ENCODE results near the gene ATOH8.
A peak's percentile ranks its signal among the peaks of the same experiment; 100 is the strongest.

The ATOH8 gene

GRCh38 chr2:85728883-85729824, 24.6 kb upstream of the ATOH8 start:
- TF ChIP-seq CTCF (conservative IDR thresholded peaks at IDR 0.05; ENCODE audit: low read depth, low read length) = peak; percentile 95
- Histone ChIP-seq H3K4me2 (no peak overlapping the region; the same call in 1 of the 2 replicates), H3K4me3 (IDR thresholded peaks at IDR 0.05; ENCODE audit: insufficient read depth, low read depth, low read length) (no peak overlapping the region), H4K20me1 (ENCODE audit: insufficient read depth) (no peaks in the 10 kb centered on the region), H3K27ac (no peak overlapping the region), H3K4me1 (ENCODE audit: low read depth, poor library complexity, severe bottlenecking) (no peaks in the 10 kb centered on the region), H3K79me2 (ENCODE audit: insufficient read depth, low read depth) (no peaks in the 10 kb centered on the region), H3K36me3 (ENCODE audit: insufficient read depth) (no peaks in the 10 kb centered on the region), H3K27me3 (ENCODE audit: insufficient read depth, low read depth) (no peaks in the 10 kb centered on the region), H3K9ac (no peak overlapping the region), H2AFZ (ENCODE audit: low read depth) (peak overlapping the region; percentile 50)

GRCh38 chr2:85729825-85730510, 23.8 kb upstream of the ATOH8 start:
- Histone ChIP-seq H3K27ac (no peak overlapping the region), H3K4me1 (ENCODE audit: low read depth, poor library complexity, severe bottlenecking) (no peaks in the 10 kb centered on the region), H3K36me3 (ENCODE audit: insufficient read depth) (no peaks in the 10 kb centered on the region), H2AFZ (ENCODE audit: low read depth) (no peak overlapping the region), H3K79me2 (ENCODE audit: insufficient read depth, low read depth) (no peaks in the 10 kb centered on the region), H3K9ac (no peak overlapping the region), H3K27me3 (ENCODE audit: insufficient read depth, low read depth) (no peaks in the 10 kb centered on the region), H4K20me1 (ENCODE audit: insufficient read depth) (no peaks in the 10 kb centered on the region), H3K4me3 (IDR thresholded peaks at IDR 0.05; ENCODE audit: insufficient read depth, low read depth, low read length) (no peak overlapping the region), H3K4me2 (no peak overlapping the region)
- no peak for TF ChIP-seq CTCF (conservative IDR thresholded peaks at IDR 0.05; ENCODE audit: low read depth, low read length)

GRCh38 chr2:85730686-85731230, 23.0 kb upstream of the ATOH8 start:
- H3K9ac ChIP-seq = no peak overlapping the region
- H3K36me3 ChIP-seq (ENCODE audit: insufficient read depth) = no peaks in the 10 kb centered on the region
- no peak overlapping the region for H2AFZ ChIP-seq (ENCODE audit: low read depth)
- H3K4me1 ChIP-seq (ENCODE audit: low read depth, poor library complexity, severe bottlenecking) = no peaks in the 10 kb centered on the region
- no peaks in the 10 kb centered on the region for H3K79me2 ChIP-seq (ENCODE audit: insufficient read depth, low read depth)
- no peak for TF ChIP-seq CTCF (conservative IDR thresholded peaks at IDR 0.05; ENCODE audit: low read depth, low read length)
- H3K27ac ChIP-seq = no peak overlapping the region
- H3K4me3 ChIP-seq (IDR thresholded peaks at IDR 0.05; ENCODE audit: insufficient read depth, low read depth, low read length) = no peak overlapping the region
- H3K27me3 ChIP-seq (ENCODE audit: insufficient read depth, low read depth) = no peaks in the 10 kb centered on the region; the same call in 1 of the 2 replicates
- H4K20me1 ChIP-seq (ENCODE audit: insufficient read depth) = no peaks in the 10 kb centered on the region
- H3K4me2 ChIP-seq = no peak overlapping the region

GRCh38 chr2:85731606-85732005, 22.2 kb upstream of the ATOH8 start:
- Histone ChIP-seq H2AFZ (ENCODE audit: low read depth) (no peak overlapping the region), H3K36me3 (ENCODE audit: insufficient read depth) (no peaks in the 10 kb centered on the region), H3K4me3 (IDR thresholded peaks at IDR 0.05; ENCODE audit: insufficient read depth, low read depth, low read length) (no peak overlapping the region), H3K4me1 (ENCODE audit: low read depth, poor library complexity, severe bottlenecking) (no peaks in the 10 kb centered on the region), H3K4me2 (no peak overlapping the region), H4K20me1 (ENCODE audit: insufficient read depth) (no peaks in the 10 kb centered on the region), H3K79me2 (ENCODE audit: insufficient read depth, low read depth) (no peaks in the 10 kb centered on the region), H3K9ac (no peak overlapping the region), H3K27me3 (ENCODE audit: insufficient read depth, low read depth) (no peaks in the 10 kb centered on the region; the same call in 1 of the 2 replicates), H3K27ac (no peak overlapping the region)
- TF ChIP-seq CTCF (conservative IDR thresholded peaks at IDR 0.05; ENCODE audit: low read depth, low read length) = no peak

All from KMS-11 (cell line).